ENCODE results near the gene RNF150.

DNA sequence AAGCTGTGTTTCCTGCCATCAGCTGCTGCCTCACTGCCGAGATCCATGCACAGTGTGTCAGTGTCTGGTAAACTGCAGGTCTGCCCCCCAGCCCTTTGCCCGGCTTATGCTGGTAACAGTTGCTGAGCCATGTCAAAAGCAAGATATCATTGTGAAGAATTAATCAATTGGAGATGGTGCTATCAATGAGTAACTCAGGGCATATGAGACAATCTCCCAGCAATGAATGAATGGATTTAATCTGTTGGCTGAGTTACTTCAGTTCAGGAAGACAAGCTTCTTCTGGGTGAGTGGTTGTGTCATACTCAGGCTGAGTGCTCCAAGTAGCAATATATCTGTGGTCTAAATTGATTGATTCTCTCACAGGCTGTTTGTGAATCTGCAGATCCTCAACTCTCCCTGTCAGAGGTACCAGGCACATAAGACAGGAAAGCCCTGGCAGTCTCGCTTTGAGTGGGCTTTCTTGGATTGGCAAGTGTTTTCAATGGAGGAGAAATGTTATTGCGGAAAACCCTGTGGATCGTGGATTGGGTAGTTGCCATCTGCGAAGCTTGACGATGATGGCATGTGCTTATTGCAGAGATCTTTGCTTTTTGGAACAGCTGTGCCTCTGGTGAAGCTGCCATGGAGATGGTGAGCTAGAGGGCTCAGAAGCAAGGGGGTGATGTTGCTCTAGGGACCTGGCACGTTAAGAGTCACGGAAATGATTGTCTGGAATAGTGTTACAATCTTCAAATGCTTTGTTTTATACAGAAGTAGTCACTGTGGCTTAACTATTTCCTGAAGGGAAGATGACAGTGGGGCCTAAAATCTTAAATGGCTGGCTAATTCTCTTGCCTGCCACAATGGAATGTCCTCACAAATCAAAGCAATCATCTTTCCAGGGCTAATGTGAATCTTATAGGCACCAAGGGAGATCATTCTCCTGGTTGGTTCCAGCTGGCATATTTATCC, 229.5 kb downstream of the RNF150 start:
- TF ChIP-seq ZNF324 (tag by site-specific recombination; IDR thresholded peaks at IDR 0.05) = no peak
- no peak for TF ChIP-seq YY1 (tag by site-specific recombination; IDR thresholded peaks at IDR 0.05)
- no peak for TF ChIP-seq ZSCAN5A (tag by site-specific recombination; IDR thresholded peaks at IDR 0.05)
- TF ChIP-seq, protein P1, sequence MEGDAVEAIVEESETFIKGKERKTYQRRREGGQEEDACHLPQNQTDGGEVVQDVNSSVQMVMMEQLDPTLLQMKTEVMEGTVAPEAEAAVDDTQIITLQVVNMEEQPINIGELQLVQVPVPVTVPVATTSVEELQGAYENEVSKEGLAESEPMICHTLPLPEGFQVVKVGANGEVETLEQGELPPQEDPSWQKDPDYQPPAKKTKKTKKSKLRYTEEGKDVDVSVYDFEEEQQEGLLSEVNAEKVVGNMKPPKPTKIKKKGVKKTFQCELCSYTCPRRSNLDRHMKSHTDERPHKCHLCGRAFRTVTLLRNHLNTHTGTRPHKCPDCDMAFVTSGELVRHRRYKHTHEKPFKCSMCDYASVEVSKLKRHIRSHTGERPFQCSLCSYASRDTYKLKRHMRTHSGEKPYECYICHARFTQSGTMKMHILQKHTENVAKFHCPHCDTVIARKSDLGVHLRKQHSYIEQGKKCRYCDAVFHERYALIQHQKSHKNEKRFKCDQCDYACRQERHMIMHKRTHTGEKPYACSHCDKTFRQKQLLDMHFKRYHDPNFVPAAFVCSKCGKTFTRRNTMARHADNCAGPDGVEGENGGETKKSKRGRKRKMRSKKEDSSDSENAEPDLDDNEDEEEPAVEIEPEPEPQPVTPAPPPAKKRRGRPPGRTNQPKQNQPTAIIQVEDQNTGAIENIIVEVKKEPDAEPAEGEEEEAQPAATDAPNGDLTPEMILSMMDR (tag by site-specific recombination; IDR thresholded peaks at IDR 0.05) = no peak
- TF ChIP-seq ZNF423 (tag by site-specific recombination; IDR thresholded peaks at IDR 0.05) = no peak
- no peak for TF ChIP-seq ZNF555 (tag by site-specific recombination; conservative IDR thresholded peaks at IDR 0.05)
- TF ChIP-seq ZSCAN18 (tag by site-specific recombination; IDR thresholded peaks at IDR 0.05) = no peak
- no peak for TF ChIP-seq OSR2 (tag by site-specific recombination; IDR thresholded peaks at IDR 0.05)
- no peak for TF ChIP-seq ATF2 (tag by site-specific recombination; IDR thresholded peaks at IDR 0.05; ENCODE audit: low read depth)
- TF ChIP-seq, protein P2, sequence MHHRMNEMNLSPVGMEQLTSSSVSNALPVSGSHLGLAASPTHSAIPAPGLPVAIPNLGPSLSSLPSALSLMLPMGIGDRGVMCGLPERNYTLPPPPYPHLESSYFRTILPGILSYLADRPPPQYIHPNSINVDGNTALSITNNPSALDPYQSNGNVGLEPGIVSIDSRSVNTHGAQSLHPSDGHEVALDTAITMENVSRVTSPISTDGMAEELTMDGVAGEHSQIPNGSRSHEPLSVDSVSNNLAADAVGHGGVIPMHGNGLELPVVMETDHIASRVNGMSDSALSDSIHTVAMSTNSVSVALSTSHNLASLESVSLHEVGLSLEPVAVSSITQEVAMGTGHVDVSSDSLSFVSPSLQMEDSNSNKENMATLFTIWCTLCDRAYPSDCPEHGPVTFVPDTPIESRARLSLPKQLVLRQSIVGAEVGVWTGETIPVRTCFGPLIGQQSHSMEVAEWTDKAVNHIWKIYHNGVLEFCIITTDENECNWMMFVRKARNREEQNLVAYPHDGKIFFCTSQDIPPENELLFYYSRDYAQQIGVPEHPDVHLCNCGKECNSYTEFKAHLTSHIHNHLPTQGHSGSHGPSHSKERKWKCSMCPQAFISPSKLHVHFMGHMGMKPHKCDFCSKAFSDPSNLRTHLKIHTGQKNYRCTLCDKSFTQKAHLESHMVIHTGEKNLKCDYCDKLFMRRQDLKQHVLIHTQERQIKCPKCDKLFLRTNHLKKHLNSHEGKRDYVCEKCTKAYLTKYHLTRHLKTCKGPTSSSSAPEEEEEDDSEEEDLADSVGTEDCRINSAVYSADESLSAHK (tag by site-specific recombination; IDR thresholded peaks at IDR 0.05) = no peak
- no peak for TF ChIP-seq ZNF670 (tag by site-specific recombination; IDR thresholded peaks at IDR 0.05; ENCODE audit: low read depth)
- no peak for TF ChIP-seq ZBTB1 (tag by site-specific recombination; IDR thresholded peaks at IDR 0.05)
